Measurements from ENCODE around the gene TCF7L2.

TCF7L2 gene

DNA sequence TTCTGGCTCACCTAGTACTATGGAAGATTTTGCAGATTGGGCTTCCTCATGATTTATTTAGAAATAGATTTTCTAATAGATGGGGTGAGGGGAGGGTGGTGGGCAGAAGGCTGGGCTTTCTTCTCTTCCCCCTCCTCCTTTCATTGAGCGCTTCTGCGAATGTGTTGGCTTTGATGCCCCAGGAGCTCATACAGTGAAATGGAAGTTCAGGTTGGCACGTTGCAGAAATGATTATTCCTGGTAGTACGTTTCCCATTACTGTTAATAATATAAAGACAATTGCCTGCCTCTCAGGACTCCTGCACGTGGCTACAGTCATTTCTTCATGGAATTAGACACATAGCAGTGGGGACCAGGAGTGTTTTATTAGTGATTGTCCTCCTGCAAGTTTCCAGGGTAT is 39.8 kb downstream of the TCF7L2 start:
- TF ChIP-seq CTCF (IDR thresholded peaks at IDR 0.05) = no peak
- H3K27ac ChIP-seq = no peak overlapping the region
- no peaks in the 10 kb centered on the region for H3K9me3 ChIP-seq
- H3K4me3 ChIP-seq = no peak overlapping the region
- intact Hi-C loops (cut with DNase I; ENCODE audit: low total_unique reads) = no loop called here
- no peaks in the 10 kb centered on the region for H3K27me3 ChIP-seq
- peaks cover 0 to 89% (median 54%) of the 10 kb centered on the region in 4 donors for H3K4me1 ChIP-seq
- no peak for DNase-seq
- peaks cover 0 to 11% (median 6%) of the 10 kb centered on the region in 3 donors for H3K36me3 ChIP-seq

- Histone ChIP-seq H3K36me3 (peaks cover 0 to 11% (median 6%) of the 10 kb centered on the region in 3 donors), H3K4me3 (no peak overlapping the region), H3K27ac (no peak overlapping the region), H3K9me3 (no peaks in the 10 kb centered on the region), H3K27me3 (no peaks in the 10 kb centered on the region), H3K4me1 (peaks cover 0 to 87% (median 51%) of the 10 kb centered on the region in 4 donors)
- no peak for DNase-seq
- intact Hi-C loops (cut with DNase I; ENCODE audit: low total_unique reads) = no loop called here
- no peak for TF ChIP-seq CTCF (IDR thresholded peaks at IDR 0.05)
These were observed 40.2 kb downstream of the TCF7L2 start for GRCh38 chr10:112990271-112990670.

GRCh38 chr10:112991888-112992491 is 41.9 kb downstream of the TCF7L2 start:
- no peak for TF ChIP-seq CTCF (IDR thresholded peaks at IDR 0.05)
- H3K36me3 ChIP-seq = peaks cover 0 to 11% (median 6%) of the 10 kb centered on the region in 3 donors
- H3K4me1 ChIP-seq = peaks cover 0 to 78% (median 38%) of the 10 kb centered on the region in 4 donors
- no peaks in the 10 kb centered on the region for H3K9me3 ChIP-seq
- intact Hi-C loops (cut with DNase I; ENCODE audit: low total_unique reads) = no loop called here
- H3K4me3 ChIP-seq = no peak overlapping the region
- DNase-seq = no peak
- H3K27ac ChIP-seq = no peak overlapping the region
- H3K27me3 ChIP-seq = no peaks in the 10 kb centered on the region

DNA sequence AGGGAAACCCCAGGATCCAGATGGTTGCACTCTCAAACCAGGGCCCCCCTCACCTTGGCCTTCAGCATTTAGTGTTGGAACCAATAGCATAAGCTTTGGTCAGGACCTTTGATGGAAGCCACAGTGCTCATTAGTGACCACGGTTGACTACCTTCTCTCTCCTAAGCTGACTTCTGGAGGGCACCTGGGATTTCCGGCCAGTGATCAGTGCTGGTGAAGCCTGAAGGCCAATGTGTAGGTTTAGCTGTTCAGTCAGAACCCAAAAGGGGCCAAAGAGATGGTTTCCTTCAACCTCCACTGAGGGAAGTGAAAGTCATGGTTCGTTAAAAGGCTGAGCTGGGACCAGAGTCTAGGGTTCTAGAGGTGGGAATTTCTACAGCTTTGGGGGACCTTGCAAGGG is 46.4 kb downstream of the TCF7L2 start:
- Histone ChIP-seq H3K9me3 (no peaks in the 10 kb centered on the region), H3K4me3 (no peak overlapping the region), H3K27me3 (no peaks in the 10 kb centered on the region), H3K27ac (no peak overlapping the region), H3K4me1 (peaks cover 3 to 74% (median 43%) of the 10 kb centered on the region in 4 donors), H3K36me3 (peaks cover 0 to 11% (median 3%) of the 10 kb centered on the region in 3 donors)
- no peak for TF ChIP-seq CTCF (IDR thresholded peaks at IDR 0.05)
- DNase-seq = no peak
- intact Hi-C loops (cut with DNase I; ENCODE audit: low total_unique reads) = no loop called here

GRCh38 chr10:112999102-112999501 is 49.1 kb downstream of the TCF7L2 start:
- H3K4me1 ChIP-seq = peaks cover 3 to 85% (median 53%) of the 10 kb centered on the region in 4 donors
- no peaks in the 10 kb centered on the region for H3K27me3 ChIP-seq
- TF ChIP-seq CTCF (IDR thresholded peaks at IDR 0.05) = no peak
- no peaks in the 10 kb centered on the region for H3K9me3 ChIP-seq
- H3K4me3 ChIP-seq = no peak overlapping the region
- intact Hi-C loops (cut with DNase I; ENCODE audit: low total_unique reads) = no loop called here
- no peak overlapping the region for H3K27ac ChIP-seq
- peaks cover 0 to 4% (median 0%) of the 10 kb centered on the region in 3 donors for H3K36me3 ChIP-seq
- DNase-seq = no peak
